Lung (tissue), 12 donors: ENCODE measurements around the gene VASN. TPM values are rescaled to one million over a fixed set of nuclear protein-coding genes. Genes with fewer than 3 reads are reported as not detected.

Experiments used
- ATAC-seq: fragments of 200-7000 bp; cut with Tn5 transposase; one replicate; pipeline ENCODE4 v1.9.1; 2020; ENCODE audit warnings: moderate number of reproducible peaks; ENCODE audit not compliant: insufficient read depth, low FRiP score
- DNase-seq, 3 donors: peaks; one replicate each; pipeline ENCODE4 v3.0.0-alpha.2; 2013 to 2017
- H3K27ac ChIP-seq, 2 donors: one replicate each; pipeline ENCODE4 v1.5.1; 2013; ENCODE audit warnings: mild to moderate bottlenecking in 2 of 2, moderate library complexity in 2 of 2, control low read depth in 1 of 2, inconsistent platforms in 1 of 2, low read depth in 1 of 2, low read length in 1 of 2
- H3K27me3 ChIP-seq, 3 donors: one replicate each; pipeline ENCODE4 v1.5.1; 2013; ENCODE audit warnings: low read length in 2 of 3; ENCODE audit not compliant: control insufficient read depth in 3 of 3, insufficient read depth in 3 of 3
- H3K36me3 ChIP-seq, 4 donors: one replicate each; pipeline ENCODE4 v1.5.1; 2013; ENCODE audit warnings: low read length in 4 of 4, mild to moderate bottlenecking in 1 of 4, moderate library complexity in 1 of 4; ENCODE audit not compliant: control insufficient read depth in 4 of 4, insufficient read depth in 4 of 4
- H3K4me1 ChIP-seq, 5 donors: one replicate each; pipeline ENCODE4 v1.5.1; 2013; ENCODE audit warnings: low read length in 5 of 5, mild to moderate bottlenecking in 2 of 5, moderate library complexity in 1 of 5; ENCODE audit not compliant: control insufficient read depth in 5 of 5, insufficient read depth in 5 of 5
- H3K4me3 ChIP-seq: one replicate; pipeline ENCODE4 v1.5.1; 2013; ENCODE audit warnings: mild to moderate bottlenecking, control low read depth, moderate library complexity
- H3K9ac ChIP-seq, 2 donors: one replicate each; pipeline ENCODE4 v1.5.1; 2013; ENCODE audit warnings: low read length in 2 of 2, control low read depth in 1 of 2; ENCODE audit not compliant: insufficient read depth in 1 of 2
- H3K9me3 ChIP-seq, 4 donors: one replicate each; pipeline ENCODE4 v1.5.1; 2013; ENCODE audit warnings: low read length in 3 of 4, mild to moderate bottlenecking in 1 of 4, moderate library complexity in 1 of 4; ENCODE audit not compliant: control insufficient read depth in 4 of 4, insufficient read depth in 3 of 4
- WGBS, 2 donors: extraction: QIAGEN DNeasy Blood & Tissue Kit; methylation state at CpG; one replicate each; pipeline ENCODE4 v1.1.7; 2013; 5-methylcytosine and 5-hydroxymethylcytosine counted together
- polyA plus RNA-seq, 2 donors: library from polyadenylated mRNA; stranded (reverse); fragments of 200-250 nt; gene quantifications; one replicate each; pipeline ENCODE4 v1.2.1, GENCODE V29; 2013
- total RNA-seq, 2 donors: library from RNA; depleted of rRNA in 1 of 2; stranded (reverse); fragments of >200 nt in 1 of 2; gene quantifications; one replicate each; pipeline ENCODE4 v1.2.1, GENCODE V29; 2014 to 2021
- TF ChIP-seq, protein P1 (sequence below): IDR thresholded peaks from 2 replicates; pipeline ENCODE4 v1.5.1; 2012; ENCODE audit warnings: mild to moderate bottlenecking; ENCODE audit errors: control extremely low read depth, extremely low read depth
- donor health status: control.
- donor health status: control.
- donor health status: Bipolar disorder and iron deficiency.
- donor health status: healthy.
- donor health status: DM: yes; HTN: yes; CAD: no.

Gene VASN
- total and polyA plus RNA-seq, 4 donors: 18.8 to 42.9 (median 31.3) TPM

GRCh38 chr16:4339455-4339854, 32.2 kb upstream of the VASN start:
- no peaks in the 10 kb centered on the region for H3K27me3 ChIP-seq
- ATAC-seq (no peak), DNase-seq (no peak)
- 60 to 66% methylated on average over 10 of the region's 10 CpGs for WGBS, 2 donors
- H3K9ac ChIP-seq: peak overlapping the region in 1 of 2 donors; percentile 23
- H3K36me3 ChIP-seq: peaks cover 0 to 48% (median 11%) of the 10 kb centered on the region in 4 donors
- peaks cover 0 to 26% (median 16%) of the 10 kb centered on the region in 5 donors for H3K4me1 ChIP-seq
- TF ChIP-seq, protein P1, sequence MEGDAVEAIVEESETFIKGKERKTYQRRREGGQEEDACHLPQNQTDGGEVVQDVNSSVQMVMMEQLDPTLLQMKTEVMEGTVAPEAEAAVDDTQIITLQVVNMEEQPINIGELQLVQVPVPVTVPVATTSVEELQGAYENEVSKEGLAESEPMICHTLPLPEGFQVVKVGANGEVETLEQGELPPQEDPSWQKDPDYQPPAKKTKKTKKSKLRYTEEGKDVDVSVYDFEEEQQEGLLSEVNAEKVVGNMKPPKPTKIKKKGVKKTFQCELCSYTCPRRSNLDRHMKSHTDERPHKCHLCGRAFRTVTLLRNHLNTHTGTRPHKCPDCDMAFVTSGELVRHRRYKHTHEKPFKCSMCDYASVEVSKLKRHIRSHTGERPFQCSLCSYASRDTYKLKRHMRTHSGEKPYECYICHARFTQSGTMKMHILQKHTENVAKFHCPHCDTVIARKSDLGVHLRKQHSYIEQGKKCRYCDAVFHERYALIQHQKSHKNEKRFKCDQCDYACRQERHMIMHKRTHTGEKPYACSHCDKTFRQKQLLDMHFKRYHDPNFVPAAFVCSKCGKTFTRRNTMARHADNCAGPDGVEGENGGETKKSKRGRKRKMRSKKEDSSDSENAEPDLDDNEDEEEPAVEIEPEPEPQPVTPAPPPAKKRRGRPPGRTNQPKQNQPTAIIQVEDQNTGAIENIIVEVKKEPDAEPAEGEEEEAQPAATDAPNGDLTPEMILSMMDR: no peak
- no peak overlapping the region for H3K4me3 ChIP-seq
- peak overlapping the region in 1 of 2 donors; percentile 86 for H3K27ac ChIP-seq
- no peaks in the 10 kb centered on the region for H3K9me3 ChIP-seq

GRCh38 chr16:4339909-4340308, 31.7 kb upstream of the VASN start:
- H3K4me1 ChIP-seq: peaks cover 0 to 26% (median 16%) of the 10 kb centered on the region in 5 donors
- DNase-seq: peak; percentile 87 to 93 (median 90)
- peak overlapping the region in 1 of 2 donors; percentile 86 for H3K27ac ChIP-seq

DNA sequence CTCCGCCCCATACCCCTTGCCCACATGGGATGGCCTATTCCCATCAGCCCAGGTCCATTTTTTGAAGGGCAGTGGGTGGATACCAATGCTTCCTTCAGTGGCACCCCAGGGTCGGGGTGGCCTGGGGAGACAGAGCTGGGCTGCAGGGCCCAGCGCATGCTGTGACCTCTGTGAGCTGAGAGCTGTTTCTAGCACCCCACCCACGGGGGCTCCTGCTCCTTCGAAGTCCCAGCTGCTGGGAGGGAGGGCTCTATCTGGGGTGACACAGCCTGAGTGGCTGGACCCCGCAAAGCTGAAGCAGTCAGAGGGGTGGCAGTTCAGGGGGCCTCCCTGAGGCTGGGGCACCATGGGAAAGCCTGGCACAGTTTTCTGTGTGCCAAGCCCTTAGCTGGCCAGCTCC, 31.2 kb upstream of the VASN start:
- 76 to 92% methylated on average over 6 of the region's 6 CpGs for WGBS, 2 donors
- no peak overlapping the region for H3K4me3 ChIP-seq
- DNase-seq: no peak
- TF ChIP-seq, protein P1: no peak
- no peak for ATAC-seq
- no peak overlapping the region for H3K9ac ChIP-seq
- peak overlapping the region in 1 of 2 donors; percentile 74 for H3K27ac ChIP-seq
- H3K9me3 ChIP-seq: no peaks in the 10 kb centered on the region
- no peaks in the 10 kb centered on the region for H3K27me3 ChIP-seq
- peaks cover 0 to 26% (median 16%) of the 10 kb centered on the region in 5 donors for H3K4me1 ChIP-seq
- peaks cover 0 to 38% (median 5%) of the 10 kb centered on the region in 4 donors for H3K36me3 ChIP-seq

More at GRCh38 chr16:4339909-4340308, 31.7 kb upstream of the VASN start:
- peaks cover 0 to 43% (median 7%) of the 10 kb centered on the region in 4 donors for H3K36me3 ChIP-seq
- H3K9ac ChIP-seq: no peak overlapping the region
- H3K27me3 ChIP-seq: no peaks in the 10 kb centered on the region
- WGBS, 2 donors: 41 to 48% methylated on average over 14 of the region's 14 CpGs
- H3K9me3 ChIP-seq: no peaks in the 10 kb centered on the region
- ATAC-seq: no peak
- TF ChIP-seq, protein P1: no peak
- H3K4me3 ChIP-seq: no peak overlapping the region

DNA sequence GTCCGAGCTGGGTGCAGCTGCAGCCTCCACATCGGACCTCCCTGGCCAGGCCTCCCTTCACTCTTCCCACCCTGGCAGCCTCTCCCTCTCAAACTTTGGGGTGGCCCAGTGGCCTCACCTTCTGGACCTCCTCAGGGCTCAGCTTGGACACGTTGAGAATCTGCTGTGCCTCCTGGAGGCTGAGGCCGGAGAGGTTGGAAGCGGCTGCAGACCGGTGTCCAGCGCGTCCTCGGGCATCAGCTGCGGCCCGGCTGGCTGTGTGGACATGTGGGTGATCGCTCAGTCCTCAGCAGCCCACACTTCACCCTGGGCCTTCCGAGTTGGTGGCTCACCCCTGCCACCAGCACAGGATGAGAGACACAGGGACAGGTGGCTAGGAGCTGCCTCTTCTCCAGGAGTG, 30.4 kb upstream of the VASN start:
- H3K27ac ChIP-seq: peak overlapping the region in 1 of 2 donors; percentile 8
- WGBS, 2 donors: 96% methylated on average over 13 of the region's 13 CpGs

More for the DNA sequence above, 30.4 kb upstream of the VASN start:
- Histone ChIP-seq H3K4me1 (peaks cover 0 to 26% (median 16%) of the 10 kb centered on the region in 5 donors), H3K27me3 (no peaks in the 10 kb centered on the region), H3K36me3 (peaks cover 0 to 35% (median 5%) of the 10 kb centered on the region in 4 donors), H3K9ac (no peak overlapping the region), H3K9me3 (no peaks in the 10 kb centered on the region), H3K4me3 (no peak overlapping the region)
- TF ChIP-seq, protein P1: no peak
- DNase-seq: no peak
- ATAC-seq: no peak
